ENCODE data around the gene CCSER1.

DNA sequence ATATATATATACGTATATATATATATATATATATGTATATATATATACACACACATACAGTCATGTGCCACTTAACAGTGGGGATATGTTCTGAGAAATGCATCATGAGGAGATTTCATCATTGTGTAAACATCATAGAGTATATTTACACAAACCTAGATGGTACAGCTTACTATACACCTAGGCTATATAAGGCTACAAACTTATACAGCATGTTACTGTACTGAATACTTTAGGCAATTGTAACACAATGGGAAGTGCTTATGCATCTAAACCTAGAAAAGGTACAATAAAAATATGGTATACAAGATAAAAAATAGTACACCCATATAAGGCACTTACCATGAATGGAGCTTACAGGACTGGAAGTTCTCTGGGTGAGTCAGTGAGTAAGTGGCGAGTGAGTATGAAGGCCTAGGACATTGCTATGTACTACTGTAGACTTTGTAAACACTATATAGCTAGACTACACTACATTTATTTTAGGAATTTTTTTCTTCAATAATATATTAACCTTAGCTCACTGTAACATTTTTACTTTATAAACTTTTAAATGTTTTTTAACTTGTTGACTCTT, 13.2 kb upstream of the CCSER1 start:
- TF ChIP-seq EZH2 (IDR thresholded peaks at IDR 0.05; ENCODE audit: borderline replicate concordance) (no peak), CTCF (IDR thresholded peaks at IDR 0.05; ENCODE audit: poor library complexity) (no peak), EZH2phosphoT487 (IDR thresholded peaks at IDR 0.05; ENCODE audit: low read depth, severe bottlenecking, unreplicated experiment) (no peak)

Measured in hepatocyte (in vitro differentiated cells).